ENCODE results near the gene CPB1. TPM values are rescaled to one million over a fixed set of nuclear protein-coding genes. Genes with fewer than 3 reads are reported as not detected.

The CPB1 gene
- total and polyA plus RNA-seq, 2 of the 8 experiments (the other 6 are each of a cell fraction or from before 2014, with no cell fraction given), result not detected

GRCh38 chr3:148796799-148797198, 30.8 kb upstream of the CPB1 start:
- no peaks in the 10 kb centered on the region for H3K79me2 ChIP-seq (ENCODE audit: control insufficient read depth in 1 of 2, insufficient read depth in 2 of 2, low read length in 2 of 2)
- H4K20me1 ChIP-seq (replicated peaks in 1 of 2; ENCODE audit: control insufficient read depth in 1 of 2, insufficient read depth in 2 of 2, low read length in 2 of 2), result no peaks in the 10 kb centered on the region
- H3K56ac ChIP-seq (replicated peaks; ENCODE audit: insufficient read length, low read depth, low read length), result no peak overlapping the region
- H3K27me3 ChIP-seq (replicated peaks in 1 of 4; ENCODE audit: control insufficient read depth in 3 of 4, extremely low read depth in 1 of 4, insufficient read depth in 3 of 4, low read length in 3 of 4), result no peaks in the 10 kb centered on the region
- H3K4me1 ChIP-seq (replicated peaks in 1 of 4; ENCODE audit: control insufficient read depth in 3 of 4, insufficient read depth in 4 of 4, low read length in 3 of 4), result peaks cover 0 to 11% (median 4%) of the 10 kb centered on the region in 4 experiments; a peak in 3 of 7 replicates
- H3K23ac ChIP-seq (ENCODE audit: insufficient read length), result no peak overlapping the region
- H3K23me2 ChIP-seq (ENCODE audit: low read depth, low read length), result no peaks in the 10 kb centered on the region
- no peak overlapping the region for H3K4me2 ChIP-seq (ENCODE audit: insufficient read depth in 1 of 2, low read depth in 2 of 2, low read length in 2 of 2)
- DNase-seq (ENCODE audit: low read depth in 1 of 2, low spot score in 2 of 2) (no peak), FAIRE-seq (peak; percentile 66)
- no peak overlapping the region for H3K4me3 ChIP-seq (ENCODE audit: extremely low read depth in 1 of 4, insufficient read depth in 2 of 4, low read depth in 3 of 4, low read length in 4 of 4)
- no peak overlapping the region for H3K14ac ChIP-seq (ENCODE audit: insufficient read length)
- no peak overlapping the region for H2BK5ac ChIP-seq (ENCODE audit: low read depth, low read length)
- ChIA-PET POLR2A (ENCODE audit: partially characterized antibody) (no interaction called here), CTCF (ENCODE audit: partially characterized antibody) (interaction anchor here (1.0 to 1.2 kb wide), 3 partner anchors 38 to 144 kb away, joined by 3 read pairs; no protein-coding TSS in a partner anchor)
- no peak overlapping the region for H2BK120ac ChIP-seq (replicated peaks; ENCODE audit: low read depth, low read length)
- H4K91ac ChIP-seq (replicated peaks; ENCODE audit: insufficient read length, low read length), result no peak overlapping the region
- no peak overlapping the region for H2BK15ac ChIP-seq (ENCODE audit: low read length)
- H3K18ac ChIP-seq (ENCODE audit: extremely low read depth, low read length), result no peak overlapping the region
- no peak overlapping the region for H2AK5ac ChIP-seq (ENCODE audit: low read depth, low read length)
- no peak overlapping the region for H2AFZ ChIP-seq (ENCODE audit: low read length)
- H3K79me1 ChIP-seq (ENCODE audit: low read depth, low read length), result no peaks in the 10 kb centered on the region
- H3K4ac ChIP-seq (replicated peaks; ENCODE audit: insufficient read length, low read depth, low read length), result no peak overlapping the region
- H4K8ac ChIP-seq (ENCODE audit: extremely low read depth, insufficient read depth, low read length), result no peak overlapping the region
- H3K36me3 ChIP-seq (ENCODE audit: control insufficient read depth in 2 of 4, insufficient read depth in 4 of 4, low read length in 3 of 4), result no peaks in the 10 kb centered on the region
- no peaks in the 10 kb centered on the region for H3K9me3 ChIP-seq (ENCODE audit: insufficient read depth in 2 of 2, low read depth in 1 of 2, low read length in 1 of 2)
- H2BK12ac ChIP-seq (ENCODE audit: low read depth, low read length), result no peak overlapping the region
- H3K9ac ChIP-seq (replicated peaks in 1 of 4; ENCODE audit: extremely low read depth in 1 of 4, low read depth in 3 of 4, low read length in 3 of 4), result no peak overlapping the region
- 58% methylated on average over 1 of the region's 1 CpG; no CpG with 5 or more reads in 1 of the 2 experiments for WGBS, 2 experiments (ENCODE audit: extremely low coverage in 1 of 2, insufficient coverage in 1 of 2, insufficient read length in 1 of 2, insufficient replicate concordance in 2 of 2, low coverage in 1 of 2, low lambda C conversion rate in 2 of 2, missing lambda C conversion rate in 1 of 2)
- H4K5ac ChIP-seq (ENCODE audit: insufficient read length, low read depth, low read length), result no peak overlapping the region
- no peak overlapping the region for H3K27ac ChIP-seq (ENCODE audit: low read depth, low read length)
- H2BK20ac ChIP-seq (ENCODE audit: low read length), result no peak overlapping the region
